Astrocyte of the spinal cord (primary cell): ENCODE data around the gene NDST1.

Experiments used
- DNase-seq: peaks from one replicate; pipeline ENCODE4 v3.0.0; 2011; ENCODE audit warnings: low read depth, low spot score
- H3K4me3 ChIP-seq: 2 replicates; pipeline ENCODE4 v1.5.1; 2011; ENCODE audit warnings: low read depth, mild to moderate bottlenecking, low read length, moderate library complexity
- in situ Hi-C: cut with HindIII; loops from 2 replicates; pipeline ENCODE4 v1.10.0; 2017; ENCODE audit warnings: low sequenced_read_pairs
- TF ChIP-seq, protein P1 (sequence below): IDR thresholded peaks from 2 replicates; pipeline ENCODE4 v1.5.1; 2012; ENCODE audit warnings: low read depth, mild to moderate bottlenecking, low read length, inconsistent platforms

The NDST1 gene

DNA sequence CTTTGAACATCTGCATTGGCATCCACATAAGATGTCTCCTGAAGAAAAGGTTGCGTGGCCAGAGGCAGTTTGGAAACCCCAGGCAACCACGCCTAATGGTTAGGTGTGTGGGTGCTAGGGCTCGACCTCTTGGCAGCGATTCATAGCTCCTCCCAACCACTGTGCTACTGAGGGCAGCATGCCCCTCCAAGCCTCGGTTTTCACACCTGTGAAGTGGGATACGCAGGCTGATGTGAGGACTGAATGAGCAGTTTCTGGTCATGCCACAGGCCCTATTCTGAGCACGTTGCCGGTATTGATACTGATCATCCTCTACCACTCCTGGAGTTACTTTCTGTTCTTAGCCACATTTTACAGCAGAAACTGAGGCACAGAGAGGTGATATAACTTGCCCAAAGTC lies 19.1 kb downstream of the NDST1 start:
- TF ChIP-seq, protein P1, sequence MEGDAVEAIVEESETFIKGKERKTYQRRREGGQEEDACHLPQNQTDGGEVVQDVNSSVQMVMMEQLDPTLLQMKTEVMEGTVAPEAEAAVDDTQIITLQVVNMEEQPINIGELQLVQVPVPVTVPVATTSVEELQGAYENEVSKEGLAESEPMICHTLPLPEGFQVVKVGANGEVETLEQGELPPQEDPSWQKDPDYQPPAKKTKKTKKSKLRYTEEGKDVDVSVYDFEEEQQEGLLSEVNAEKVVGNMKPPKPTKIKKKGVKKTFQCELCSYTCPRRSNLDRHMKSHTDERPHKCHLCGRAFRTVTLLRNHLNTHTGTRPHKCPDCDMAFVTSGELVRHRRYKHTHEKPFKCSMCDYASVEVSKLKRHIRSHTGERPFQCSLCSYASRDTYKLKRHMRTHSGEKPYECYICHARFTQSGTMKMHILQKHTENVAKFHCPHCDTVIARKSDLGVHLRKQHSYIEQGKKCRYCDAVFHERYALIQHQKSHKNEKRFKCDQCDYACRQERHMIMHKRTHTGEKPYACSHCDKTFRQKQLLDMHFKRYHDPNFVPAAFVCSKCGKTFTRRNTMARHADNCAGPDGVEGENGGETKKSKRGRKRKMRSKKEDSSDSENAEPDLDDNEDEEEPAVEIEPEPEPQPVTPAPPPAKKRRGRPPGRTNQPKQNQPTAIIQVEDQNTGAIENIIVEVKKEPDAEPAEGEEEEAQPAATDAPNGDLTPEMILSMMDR: no peak
- no peak overlapping the region for H3K4me3 ChIP-seq
- in situ Hi-C loops: no loop called here
- DNase-seq: no peak

DNA sequence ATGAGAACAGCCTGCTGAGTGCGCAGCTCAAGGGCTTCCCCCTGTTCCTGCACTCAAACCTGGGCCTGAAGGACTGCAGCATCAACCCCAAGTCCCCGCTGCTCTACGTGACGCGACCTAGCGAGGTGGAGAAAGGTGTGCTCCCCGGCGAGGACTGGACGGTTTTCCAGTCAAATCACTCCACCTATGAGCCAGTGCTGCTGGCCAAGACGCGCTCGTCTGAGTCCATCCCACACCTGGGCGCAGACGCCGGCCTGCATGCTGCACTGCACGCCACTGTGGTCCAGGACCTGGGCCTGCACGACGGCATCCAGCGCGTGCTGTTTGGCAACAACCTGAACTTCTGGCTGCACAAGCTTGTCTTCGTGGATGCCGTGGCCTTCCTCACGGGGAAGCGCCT lies 19.9 kb downstream of the NDST1 start:
- in situ Hi-C loops: no loop called here
- DNase-seq: no peak
- H3K4me3 ChIP-seq: no peak overlapping the region
- TF ChIP-seq, protein P1: no peak

DNA sequence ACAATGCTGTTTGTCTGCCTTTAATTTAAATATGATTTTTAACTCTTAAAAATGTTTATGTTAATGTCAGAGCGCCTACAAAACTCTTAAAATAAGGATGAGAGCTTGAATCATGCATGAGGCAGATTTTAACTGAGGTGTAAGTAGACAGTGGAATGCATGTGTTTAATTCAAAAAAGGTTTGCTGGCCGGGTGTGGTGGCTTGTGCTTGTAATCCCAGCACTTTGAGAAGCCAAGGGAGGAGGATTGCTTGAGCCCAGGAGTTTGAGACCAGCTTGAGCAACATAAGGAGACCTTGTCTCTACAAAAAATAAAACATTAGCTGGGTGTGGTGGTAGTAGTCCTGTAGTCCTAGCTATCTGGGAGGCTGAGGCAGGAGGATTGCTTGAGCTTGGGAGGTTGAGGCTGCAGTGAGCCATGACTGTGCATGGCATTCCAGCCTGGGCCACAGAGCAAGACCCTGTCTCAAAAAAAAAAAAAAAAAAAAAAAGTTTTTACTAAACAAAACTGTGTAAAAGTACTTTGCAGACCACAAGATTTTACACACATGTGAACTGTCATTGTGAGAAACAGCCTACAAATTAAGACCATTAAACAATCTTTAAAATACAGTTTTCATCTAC lies 21.1 kb downstream of the NDST1 start:
- no peak overlapping the region for H3K4me3 ChIP-seq
- DNase-seq: no peak
- in situ Hi-C loops: no loop called here
- TF ChIP-seq, protein P1: no peak

DNA sequence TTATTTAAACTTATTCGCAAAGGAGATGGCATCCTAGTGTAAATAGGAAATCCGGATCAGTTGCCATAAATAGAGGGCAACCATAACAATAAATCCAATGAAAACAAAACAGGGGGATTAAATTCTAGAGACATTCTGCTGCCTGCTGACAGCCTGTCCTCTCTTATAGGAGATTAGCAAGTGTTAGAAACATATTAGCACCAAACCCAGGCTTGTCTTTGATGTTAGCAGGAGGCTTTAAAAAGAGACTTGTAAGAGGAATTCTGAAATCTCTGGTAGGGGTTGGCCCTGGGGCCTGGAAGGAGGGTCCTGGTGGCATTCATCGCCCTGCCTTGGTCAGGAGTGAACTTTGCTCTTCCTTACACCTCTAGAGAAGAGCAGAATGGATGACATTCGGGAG lies 21.6 kb downstream of the NDST1 start:
- H3K4me3 ChIP-seq: no peak overlapping the region
- DNase-seq: no peak
- TF ChIP-seq, protein P1: no peak
- in situ Hi-C loops: no loop called here

DNA sequence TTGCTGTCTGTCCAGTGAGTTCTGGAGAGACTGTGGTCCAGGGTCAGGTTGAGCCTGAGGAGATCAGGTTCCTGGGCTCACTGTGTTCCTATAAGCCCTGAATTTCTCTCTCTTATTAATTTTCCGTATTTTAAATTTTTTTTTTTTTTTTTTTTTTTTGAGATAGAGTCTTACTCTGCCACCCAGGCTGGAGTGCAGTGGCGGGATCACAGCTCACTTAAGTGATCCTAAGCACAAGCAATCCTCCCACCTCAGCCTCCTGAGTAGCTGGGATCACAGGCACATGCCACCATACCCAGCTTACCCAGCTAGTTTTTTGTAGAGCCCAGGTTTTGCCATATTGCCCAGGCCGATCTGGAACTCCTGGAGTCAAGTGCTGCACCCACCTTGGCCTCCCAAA lies 22.5 kb downstream of the NDST1 start:
- no peak for DNase-seq
- TF ChIP-seq, protein P1: no peak
- in situ Hi-C loops: no loop called here
- no peak overlapping the region for H3K4me3 ChIP-seq

DNA sequence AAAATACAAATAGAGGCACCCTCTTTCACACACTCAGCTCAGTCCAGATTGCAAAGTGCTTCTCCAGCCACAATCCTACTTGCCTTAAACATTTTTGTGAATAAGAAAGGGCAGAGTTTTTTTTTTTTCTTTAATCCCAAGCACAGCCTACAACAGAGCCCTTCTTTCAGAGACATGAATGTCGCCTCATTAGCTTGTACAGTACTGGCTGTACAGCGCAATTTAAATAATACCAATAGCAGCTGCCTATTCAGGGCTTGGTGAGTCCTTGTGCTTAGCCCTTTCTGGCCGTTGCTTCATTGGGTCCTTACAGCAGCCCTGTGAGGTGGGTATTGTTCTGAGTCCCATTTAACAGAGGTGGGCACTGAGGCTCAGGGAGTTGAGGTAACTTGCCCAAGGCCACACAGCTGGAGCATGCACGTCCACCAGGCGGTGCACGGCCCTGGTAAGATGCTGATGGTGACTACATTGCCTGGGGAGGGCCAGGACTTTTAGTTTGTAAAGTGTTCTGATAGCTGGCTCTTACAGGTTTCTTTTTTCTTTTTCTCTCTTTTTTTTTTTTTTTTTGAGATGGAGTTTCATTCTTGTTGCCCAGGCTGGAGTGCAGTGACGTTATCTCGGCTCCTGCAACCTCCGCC lies 23.1 kb downstream of the NDST1 start:
- in situ Hi-C loops: no loop called here
- TF ChIP-seq, protein P1: no peak
- no peak for DNase-seq
- H3K4me3 ChIP-seq: no peak overlapping the region

DNA sequence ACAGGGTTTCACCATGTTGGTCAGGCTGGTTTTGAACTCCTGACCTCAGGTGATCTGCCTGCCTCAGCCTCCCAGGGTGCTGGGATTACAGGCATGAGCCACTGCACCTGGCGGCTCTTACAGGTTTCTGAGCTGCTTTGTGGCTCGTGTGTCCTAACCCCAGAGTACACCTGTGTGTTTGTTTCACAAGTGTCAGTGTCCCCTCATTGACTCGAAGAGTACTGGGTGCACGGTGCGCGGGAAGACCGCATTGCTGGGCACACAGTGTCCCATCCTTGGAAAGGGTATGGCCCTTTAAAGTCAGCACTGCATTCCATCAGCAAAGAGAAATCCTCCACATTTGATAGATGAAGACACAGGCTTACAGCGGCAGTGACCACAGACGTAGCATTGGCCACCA lies 23.8 kb downstream of the NDST1 start:
- TF ChIP-seq, protein P1: no peak
- no peak for DNase-seq
- no peak overlapping the region for H3K4me3 ChIP-seq
- in situ Hi-C loops: no loop called here
